Thyroid gland (tissue), 4 donors: ENCODE measurements around the gene FHIT. TPM values are rescaled to one million over a fixed set of nuclear protein-coding genes. Genes with fewer than 3 reads are reported as not detected.

Experiments used
- DNase-seq, 2 donors: peaks; one replicate each; pipeline ENCODE4 v3.0.0-alpha.2; 2019
- H3K27ac ChIP-seq, 3 donors: fragments of 200-600 bp; sonication (generic); 1 replicate in 2 of 3; 2 replicates in 1 of 3; pipeline ENCODE4 v1.5.1; 2016 to 2019; ENCODE audit warnings: mild to moderate bottlenecking in 1 of 3, moderate library complexity in 1 of 3
- H3K27me3 ChIP-seq: fragments of 200-600 bp; sonication (generic); one replicate; pipeline ENCODE4 v1.5.1; 2019
- H3K36me3 ChIP-seq, 2 donors: fragments of 200-600 bp; sonication (generic); one replicate each; pipeline ENCODE4 v1.5.1; 2016 to 2019
- H3K4me1 ChIP-seq, 2 donors: fragments of 200-600 bp; sonication (generic); one replicate each; pipeline ENCODE4 v1.5.1; 2017 to 2019
- H3K4me3 ChIP-seq, 3 donors: fragments of 200-600 bp; sonication (generic); replicated peaks in 1 of 3; 1 replicate in 2 of 3; 2 replicates in 1 of 3; pipeline ENCODE4 v1.5.1; 2016; ENCODE audit warnings: mild to moderate bottlenecking in 1 of 3
- H3K9me3 ChIP-seq: fragments of 200-600 bp; sonication (generic); one replicate; pipeline ENCODE4 v1.5.1; 2017
- CTCF ChIP-seq, 6 experiments: fragments of 200-600 bp in 3 of 6; fragments of 450-650 bp in 3 of 6; sonication (generic) in 3 of 6; IDR thresholded peaks; one replicate each; pipeline ENCODE4 v1.5.1; 2016 to 2019; ENCODE audit warnings: antibody characterized with exemption in 6 of 6, mild to moderate bottlenecking in 2 of 6, inconsistent platforms in 1 of 6, moderate library complexity in 1 of 6
- POLR2A ChIP-seq, 2 donors: fragments of 450-650 bp; IDR thresholded peaks; one replicate each; pipeline ENCODE4 v1.6.1; 2017; ENCODE audit warnings: antibody characterized with exemption in 2 of 2, mild to moderate bottlenecking in 2 of 2, moderate library complexity in 1 of 2
- WGBS, 2 donors: methylation state at CpG; one replicate each; pipeline ENCODE4 v1.1.5; 2017; 5-methylcytosine and 5-hydroxymethylcytosine counted together
- intact Hi-C: fragments of 100-400 bp; cut with DNase I; formaldehyde crosslinking; loops from one replicate; pipeline ENCODE4 v1.15.1; 2023
- total RNA-seq, 4 donors: library from RNA; depleted of rRNA; stranded (reverse); fragments of >200 nt; gene quantifications; one replicate each; pipeline ENCODE4 v1.2.3, GENCODE V29; 2016

FHIT gene
- total RNA-seq, 4 donors from 2014 or later = 12.2 to 18.9 (median 16.2) TPM

GRCh38 chr3:60810881-60811280 lies 440.4 kb downstream of the FHIT start:
- H3K4me3 ChIP-seq = no peak overlapping the region
- H3K9me3 ChIP-seq = no peaks in the 10 kb centered on the region
- no peak for TF ChIP-seq CTCF (IDR thresholded peaks at IDR 0.05)
- no peak for TF ChIP-seq POLR2A (IDR thresholded peaks at IDR 0.05)
- WGBS, 2 donors = 67 to 94% methylated on average over 4 of the region's 4 CpGs
- no peak overlapping the region for H3K27ac ChIP-seq
- no peaks in the 10 kb centered on the region for H3K36me3 ChIP-seq
- no peak for DNase-seq
- H3K4me1 ChIP-seq = no peaks in the 10 kb centered on the region
- H3K27me3 ChIP-seq = no peaks in the 10 kb centered on the region
- intact Hi-C loops = no loop called here

- H3K4me3 ChIP-seq = no peak overlapping the region
- H3K9me3 ChIP-seq = no peaks in the 10 kb centered on the region
- no peak overlapping the region for H3K27ac ChIP-seq
- TF ChIP-seq CTCF (IDR thresholded peaks at IDR 0.05) = no peak
- no peak for TF ChIP-seq POLR2A (IDR thresholded peaks at IDR 0.05)
- DNase-seq = no peak
- intact Hi-C loops = no loop called here
- H3K36me3 ChIP-seq = no peaks in the 10 kb centered on the region
- 86 to 89% methylated on average over 4 of the region's 4 CpGs for WGBS, 2 donors
- no peaks in the 10 kb centered on the region for H3K27me3 ChIP-seq
- no peaks in the 10 kb centered on the region for H3K4me1 ChIP-seq
Measured at GRCh38 chr3:60809857-60810610, 441.2 kb downstream of the FHIT start.

GRCh38 chr3:60803216-60804173 lies 447.8 kb downstream of the FHIT start:
- Histone ChIP-seq H3K36me3 (no peaks in the 10 kb centered on the region), H3K9me3 (no peaks in the 10 kb centered on the region), H3K27ac (no peak overlapping the region), H3K4me3 (no peak overlapping the region), H3K27me3 (no peaks in the 10 kb centered on the region), H3K4me1 (no peaks in the 10 kb centered on the region)
- 82 to 88% methylated on average over 19 of the region's 19 CpGs for WGBS, 2 donors
- TF ChIP-seq CTCF (IDR thresholded peaks at IDR 0.05) (no peak), POLR2A (IDR thresholded peaks at IDR 0.05) (no peak)
- intact Hi-C loops = no loop called here
- no peak for DNase-seq

- intact Hi-C loops = no loop called here
- Histone ChIP-seq H3K36me3 (no peaks in the 10 kb centered on the region), H3K27ac (no peak overlapping the region), H3K4me3 (no peak overlapping the region), H3K4me1 (no peaks in the 10 kb centered on the region), H3K9me3 (no peaks in the 10 kb centered on the region), H3K27me3 (no peaks in the 10 kb centered on the region)
- whole genome bisulfite sequencing, 2 donors = 94% methylated on average over 2 of the region's 2 CpGs
- no peak for TF ChIP-seq POLR2A (IDR thresholded peaks at IDR 0.05)
- no peak for TF ChIP-seq CTCF (IDR thresholded peaks at IDR 0.05)
- no peak for DNase-seq
Measured at GRCh38 chr3:60801307-60801706, 449.9 kb downstream of the FHIT start.

GRCh38 chr3:60798456-60798855 lies 452.8 kb downstream of the FHIT start:
- TF ChIP-seq CTCF (IDR thresholded peaks at IDR 0.05) (no peak), POLR2A (IDR thresholded peaks at IDR 0.05) (no peak)
- H3K27me3 ChIP-seq = no peaks in the 10 kb centered on the region

More at GRCh38 chr3:60798456-60798855, 452.8 kb downstream of the FHIT start:
- Histone ChIP-seq H3K4me1 (no peaks in the 10 kb centered on the region), H3K9me3 (no peaks in the 10 kb centered on the region), H3K36me3 (no peaks in the 10 kb centered on the region), H3K27ac (no peak overlapping the region), H3K4me3 (no peak overlapping the region)
- DNase-seq = no peak
- intact Hi-C loops = no loop called here
